Activated T-helper 1 cell treated with anti-CD3 and anti-CD28 coated beads, Interleukin-12 subunit alpha, Interleukin-12 subunit beta, Interleukin-2, Interleukin-4 antibody, amounts not matched to agents 30 ng/mL and 10 ng/mL and 1 ng/mL, durations not matched to agents 14 hours and 24 hours and 36 hours (primary cell): ENCODE measurements around the gene GLIS1. TPM values are rescaled to one million over a fixed set of nuclear protein-coding genes. Genes with fewer than 3 reads are reported as not detected.

ENCODE experiments used
- DNase-seq: peaks from one replicate; pipeline ENCODE4 v3.0.0; 2021; ENCODE audit warnings: low spot score
- H3K27ac Mint-ChIP-seq: one replicate; pipeline ENCODE4 v1.8.0; 2021; ENCODE audit warnings: mild to moderate bottlenecking, mixed read lengths
- H3K27me3 Mint-ChIP-seq: one replicate; pipeline ENCODE4 v1.8.0; 2022; ENCODE audit warnings: mild to moderate bottlenecking, moderate library complexity, mixed read lengths; ENCODE audit not compliant: insufficient read depth
- H3K36me3 Mint-ChIP-seq: one replicate; pipeline ENCODE4 v1.8.0; 2021; ENCODE audit warnings: low read depth, mixed read lengths
- H3K4me1 Mint-ChIP-seq: one replicate; pipeline ENCODE4 v1.8.0; 2021; ENCODE audit warnings: low read depth, mixed read lengths
- H3K4me3 Mint-ChIP-seq: one replicate; pipeline ENCODE4 v1.8.0; 2021; ENCODE audit warnings: mild to moderate bottlenecking, moderate library complexity, mixed read lengths
- H3K9me3 Mint-ChIP-seq: one replicate; pipeline ENCODE4 v1.8.0; 2021; ENCODE audit warnings: mixed read lengths
- intact Hi-C: fragments of 100-400 bp; cut with micrococcal nuclease; formaldehyde crosslinking; loops from one replicate; pipeline ENCODE4 v1.15.1; 2024
- total RNA-seq: library from RNA; stranded (reverse); gene quantifications from 2 replicates; pipeline ENCODE4 v1.2.3, GENCODE V29; 2022

Gene GLIS1
- total RNA-seq, 1 donor from 2014 or later, result 0.05 TPM

GRCh38 chr1:53480678-53481077 is 258.3 kb downstream of the GLIS1 start:
- H3K9me3 Mint-ChIP-seq, result no peaks in the 10 kb centered on the region
- H3K36me3 Mint-ChIP-seq, result no peaks in the 10 kb centered on the region
- intact Hi-C loops, result no loop called here
- H3K4me3 Mint-ChIP-seq, result no peak overlapping the region
- no peak overlapping the region for H3K27ac Mint-ChIP-seq
- no peak for DNase-seq
- H3K4me1 Mint-ChIP-seq, result peaks cover 4% of the 10 kb centered on the region
- peaks cover 9% of the 10 kb centered on the region for H3K27me3 Mint-ChIP-seq

- no peak overlapping the region for H3K27ac Mint-ChIP-seq
- H3K27me3 Mint-ChIP-seq, result peaks cover 7% of the 10 kb centered on the region
Observed at GRCh38 chr1:53478502-53478818, 260.5 kb downstream of the GLIS1 start.

GRCh38 chr1:53477651-53478501 is 261.1 kb downstream of the GLIS1 start:
- Mint-ChIP-seq H3K27ac (no peak overlapping the region), H3K4me1 (no peaks in the 10 kb centered on the region), H3K9me3 (no peaks in the 10 kb centered on the region), H3K36me3 (no peaks in the 10 kb centered on the region), H3K27me3 (peaks cover 7% of the 10 kb centered on the region), H3K4me3 (no peak overlapping the region)
- intact Hi-C loops, result no loop called here
- no peak for DNase-seq

More at GRCh38 chr1:53478502-53478818, 260.5 kb downstream of the GLIS1 start:
- Mint-ChIP-seq H3K4me3 (no peak overlapping the region), H3K4me1 (no peaks in the 10 kb centered on the region), H3K36me3 (no peaks in the 10 kb centered on the region), H3K9me3 (no peaks in the 10 kb centered on the region)
- DNase-seq, result no peak
- intact Hi-C loops, result no loop called here

GRCh38 chr1:53476579-53476978 is 262.4 kb downstream of the GLIS1 start:
- Mint-ChIP-seq H3K4me3 (no peak overlapping the region), H3K36me3 (no peaks in the 10 kb centered on the region), H3K27ac (no peak overlapping the region), H3K4me1 (no peaks in the 10 kb centered on the region), H3K9me3 (no peaks in the 10 kb centered on the region), H3K27me3 (peaks cover 7% of the 10 kb centered on the region)
- no peak for DNase-seq
- intact Hi-C loops, result no loop called here

GRCh38 chr1:53475664-53476063 is 263.3 kb downstream of the GLIS1 start:
- Mint-ChIP-seq H3K36me3 (no peaks in the 10 kb centered on the region), H3K27ac (no peak overlapping the region), H3K4me1 (no peaks in the 10 kb centered on the region), H3K9me3 (no peaks in the 10 kb centered on the region), H3K4me3 (no peak overlapping the region), H3K27me3 (peaks cover 7% of the 10 kb centered on the region)
- intact Hi-C loops, result no loop called here
- no peak for DNase-seq

GRCh38 chr1:53473463-53473862 is 265.5 kb downstream of the GLIS1 start:
- no peak for DNase-seq
- peaks cover 3% of the 10 kb centered on the region for H3K27me3 Mint-ChIP-seq
- no peak overlapping the region for H3K27ac Mint-ChIP-seq
- intact Hi-C loops, result loop anchor here (1.0 to 2.0 kb wide), 2 partner anchors 147 to 195 kb away; no protein-coding TSS in a partner anchor
- no peak overlapping the region for H3K4me3 Mint-ChIP-seq
- H3K9me3 Mint-ChIP-seq, result no peaks in the 10 kb centered on the region
- H3K36me3 Mint-ChIP-seq, result no peaks in the 10 kb centered on the region
- H3K4me1 Mint-ChIP-seq, result no peaks in the 10 kb centered on the region

GRCh38 chr1:53471000-53471399 is 268.0 kb downstream of the GLIS1 start:
- DNase-seq, result no peak
- H3K9me3 Mint-ChIP-seq, result no peaks in the 10 kb centered on the region
- intact Hi-C loops, result no loop called here
- H3K4me1 Mint-ChIP-seq, result no peaks in the 10 kb centered on the region
- H3K4me3 Mint-ChIP-seq, result no peak overlapping the region
- no peak overlapping the region for H3K27ac Mint-ChIP-seq
- peaks cover 6% of the 10 kb centered on the region for H3K27me3 Mint-ChIP-seq
- H3K36me3 Mint-ChIP-seq, result no peaks in the 10 kb centered on the region

GRCh38 chr1:53470584-53470983 is 268.4 kb downstream of the GLIS1 start:
- Mint-ChIP-seq H3K27me3 (peaks cover 6% of the 10 kb centered on the region), H3K27ac (no peak overlapping the region), H3K4me1 (no peaks in the 10 kb centered on the region), H3K9me3 (no peaks in the 10 kb centered on the region), H3K4me3 (no peak overlapping the region), H3K36me3 (no peaks in the 10 kb centered on the region)
- no peak for DNase-seq
- intact Hi-C loops, result no loop called here

- peaks cover 6% of the 10 kb centered on the region for H3K27me3 Mint-ChIP-seq
- H3K9me3 Mint-ChIP-seq, result no peaks in the 10 kb centered on the region
- H3K27ac Mint-ChIP-seq, result no peak overlapping the region
- H3K36me3 Mint-ChIP-seq, result no peaks in the 10 kb centered on the region
- intact Hi-C loops, result no loop called here
- DNase-seq, result no peak
- H3K4me3 Mint-ChIP-seq, result no peak overlapping the region
- H3K4me1 Mint-ChIP-seq, result no peaks in the 10 kb centered on the region
Observed at GRCh38 chr1:53470155-53470554, 268.8 kb downstream of the GLIS1 start.

- Mint-ChIP-seq H3K27ac (no peak overlapping the region), H3K9me3 (no peaks in the 10 kb centered on the region), H3K27me3 (peaks cover 4% of the 10 kb centered on the region), H3K4me1 (no peaks in the 10 kb centered on the region), H3K36me3 (no peaks in the 10 kb centered on the region), H3K4me3 (no peak overlapping the region)
- DNase-seq, result no peak
- intact Hi-C loops, result no loop called here
Observed at GRCh38 chr1:53469373-53469772, 269.6 kb downstream of the GLIS1 start.

- Mint-ChIP-seq H3K4me1 (no peaks in the 10 kb centered on the region), H3K27me3 (peaks cover 3% of the 10 kb centered on the region), H3K4me3 (no peak overlapping the region), H3K27ac (no peak overlapping the region), H3K36me3 (no peaks in the 10 kb centered on the region), H3K9me3 (no peaks in the 10 kb centered on the region)
- no peak for DNase-seq
- intact Hi-C loops, result no loop called here
Observed at GRCh38 chr1:53468374-53468773, 270.6 kb downstream of the GLIS1 start.

- no peak for DNase-seq
- no peaks in the 10 kb centered on the region for H3K4me1 Mint-ChIP-seq
- intact Hi-C loops, result no loop called here
- no peaks in the 10 kb centered on the region for H3K9me3 Mint-ChIP-seq
- H3K27me3 Mint-ChIP-seq, result peaks cover 3% of the 10 kb centered on the region
- no peaks in the 10 kb centered on the region for H3K36me3 Mint-ChIP-seq
- no peak overlapping the region for H3K4me3 Mint-ChIP-seq
- H3K27ac Mint-ChIP-seq, result no peak overlapping the region
Observed at GRCh38 chr1:53467391-53467790, 271.6 kb downstream of the GLIS1 start.

- DNase-seq, result no peak
- no peaks in the 10 kb centered on the region for H3K4me1 Mint-ChIP-seq
- intact Hi-C loops, result no loop called here
- H3K36me3 Mint-ChIP-seq, result no peaks in the 10 kb centered on the region
- peaks cover 3% of the 10 kb centered on the region for H3K27me3 Mint-ChIP-seq
- H3K27ac Mint-ChIP-seq, result no peak overlapping the region
- H3K4me3 Mint-ChIP-seq, result no peak overlapping the region
- H3K9me3 Mint-ChIP-seq, result no peaks in the 10 kb centered on the region
Observed at GRCh38 chr1:53465023-53465957, 273.7 kb downstream of the GLIS1 start.
